ENCODE data around the gene MBNL2.
"Not testable (repeated sequence)": the region's sequence is repeated elsewhere in the genome, so short reads cannot be mapped to it uniquely, and the experiment has no call there.

Gene MBNL2, protein sequence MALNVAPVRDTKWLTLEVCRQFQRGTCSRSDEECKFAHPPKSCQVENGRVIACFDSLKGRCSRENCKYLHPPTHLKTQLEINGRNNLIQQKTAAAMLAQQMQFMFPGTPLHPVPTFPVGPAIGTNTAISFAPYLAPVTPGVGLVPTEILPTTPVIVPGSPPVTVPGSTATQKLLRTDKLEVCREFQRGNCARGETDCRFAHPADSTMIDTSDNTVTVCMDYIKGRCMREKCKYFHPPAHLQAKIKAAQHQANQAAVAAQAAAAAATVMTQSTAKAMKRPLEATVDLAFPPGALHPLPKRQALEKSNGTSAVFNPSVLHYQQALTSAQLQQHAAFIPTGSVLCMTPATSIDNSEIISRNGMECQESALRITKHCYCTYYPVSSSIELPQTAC

DNA sequence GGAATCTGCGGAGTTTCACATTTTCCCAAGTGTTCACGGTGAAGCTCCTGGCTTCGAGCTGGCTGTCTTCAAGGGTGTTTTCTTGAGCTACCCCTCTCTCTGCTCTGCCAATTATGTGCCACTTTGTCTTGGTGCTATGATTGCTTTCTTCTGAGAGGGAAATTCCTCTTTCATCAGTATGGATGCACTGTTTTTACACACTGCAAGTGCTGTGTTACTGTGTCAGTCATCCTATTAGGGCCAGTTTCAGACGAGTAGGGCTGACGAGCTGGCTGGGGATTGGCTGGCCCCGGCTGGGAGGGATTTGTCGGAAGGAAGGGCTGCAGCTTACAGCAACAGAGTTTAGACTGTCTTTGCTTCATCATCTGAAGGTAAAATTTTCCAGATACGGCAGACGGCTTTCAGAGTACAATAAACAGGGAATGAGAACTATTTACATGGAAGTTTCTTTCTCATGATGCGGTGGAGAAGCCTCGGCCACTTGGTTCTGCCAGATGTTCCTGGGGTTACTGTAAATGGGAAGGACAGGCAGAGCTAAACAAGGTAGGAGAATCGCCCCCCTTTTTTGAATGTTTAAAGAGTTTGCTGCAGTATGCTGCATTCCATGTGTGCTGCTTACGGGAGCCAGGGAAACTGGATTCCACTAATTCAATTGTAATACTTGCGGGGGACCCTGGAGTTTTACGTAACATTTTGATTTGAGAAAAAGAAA, at the start of gene MBNL2:
MBNL2 (plus strand) TSS at position 345 of the 712 bp plus-strand sequence. CDS start 53,903 bp downstream, outside the sequence.
- peak; percentile 99 for DNase-seq (ENCODE audit: low spot score)

- no peak for DNase-seq (ENCODE audit: low spot score)
These were observed 47.5 kb upstream of the MBNL2 start for GRCh38 chr13:97174638-97175037.

GRCh38 chr13:97175041-97175440, 47.1 kb upstream of the MBNL2 start:
- no peak for DNase-seq (ENCODE audit: low spot score)

- DNase-seq (ENCODE audit: low spot score): no peak
These were observed 42.6 kb upstream of the MBNL2 start for GRCh38 chr13:97179501-97179900.

- no peak for DNase-seq (ENCODE audit: low spot score)
These were observed 39.8 kb upstream of the MBNL2 start for GRCh38 chr13:97182111-97182890.

DNA sequence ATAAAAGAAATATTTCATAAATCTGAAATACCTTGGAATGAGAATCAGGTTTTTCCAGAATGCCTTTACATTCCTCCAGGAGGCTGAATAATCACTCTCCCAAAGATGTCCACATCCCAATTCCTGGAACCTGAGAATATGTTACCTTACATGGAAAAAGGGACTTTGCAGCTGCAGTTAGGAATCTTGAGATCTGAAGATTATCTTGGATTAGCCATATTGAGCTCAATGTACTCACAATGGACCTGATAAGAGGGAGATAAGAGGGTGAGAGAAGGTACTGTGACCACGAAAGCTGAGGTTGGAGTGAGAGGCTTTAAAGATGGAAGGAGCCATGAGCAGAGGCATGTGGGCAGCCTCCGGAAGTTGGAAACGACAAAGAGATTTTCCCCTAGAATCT, 36.8 kb upstream of the MBNL2 start:
- DNase-seq (ENCODE audit: low spot score): no peak

DNA sequence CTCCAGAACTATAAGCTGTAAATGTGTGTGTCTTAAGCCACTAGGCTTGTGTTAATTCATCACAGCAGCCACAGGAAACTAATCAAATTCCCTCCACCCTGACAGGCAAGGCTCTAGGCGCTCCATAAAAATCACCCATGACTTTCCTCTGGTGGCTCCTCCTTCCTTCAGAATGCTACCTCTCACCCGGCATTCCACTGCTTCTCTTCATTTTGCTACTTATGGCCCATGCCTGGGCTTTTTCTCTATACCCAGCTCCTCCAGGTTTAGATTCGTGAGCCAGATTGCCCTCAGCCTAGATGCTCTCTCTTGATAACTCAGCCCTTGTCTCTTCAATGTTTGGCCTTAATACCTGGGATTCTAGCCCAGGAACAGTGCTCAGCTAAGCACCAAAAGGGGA, 36.4 kb upstream of the MBNL2 start:
- no peak for DNase-seq (ENCODE audit: low spot score)

GRCh38 chr13:97188207-97188606, 33.9 kb upstream of the MBNL2 start:
- DNase-seq (ENCODE audit: low spot score): no peak

GRCh38 chr13:97189928-97190327, 32.2 kb upstream of the MBNL2 start:
- no peak for DNase-seq (ENCODE audit: low spot score)

DNA sequence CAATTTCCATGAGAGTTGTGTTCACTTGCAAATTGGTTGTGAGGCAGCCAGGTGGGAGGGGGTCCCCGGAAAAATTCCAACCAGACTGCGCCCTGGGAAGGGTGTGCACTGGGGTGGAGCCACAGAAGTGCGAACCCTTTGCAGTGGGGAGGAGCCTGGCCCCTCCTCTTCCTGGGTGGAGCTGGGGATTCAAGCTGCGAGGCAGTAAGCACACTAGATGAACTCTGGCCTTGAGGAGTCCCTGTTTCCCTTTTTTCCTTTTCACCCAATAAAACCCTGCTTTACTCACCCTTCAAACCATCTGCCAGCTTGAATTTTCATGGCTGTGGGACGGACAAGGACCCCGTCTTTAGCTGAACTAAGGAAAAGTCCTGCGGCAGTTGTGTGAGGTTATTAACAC, 31.0 kb upstream of the MBNL2 start:
- peak; percentile 57 for DNase-seq (ENCODE audit: low spot score)

DNA sequence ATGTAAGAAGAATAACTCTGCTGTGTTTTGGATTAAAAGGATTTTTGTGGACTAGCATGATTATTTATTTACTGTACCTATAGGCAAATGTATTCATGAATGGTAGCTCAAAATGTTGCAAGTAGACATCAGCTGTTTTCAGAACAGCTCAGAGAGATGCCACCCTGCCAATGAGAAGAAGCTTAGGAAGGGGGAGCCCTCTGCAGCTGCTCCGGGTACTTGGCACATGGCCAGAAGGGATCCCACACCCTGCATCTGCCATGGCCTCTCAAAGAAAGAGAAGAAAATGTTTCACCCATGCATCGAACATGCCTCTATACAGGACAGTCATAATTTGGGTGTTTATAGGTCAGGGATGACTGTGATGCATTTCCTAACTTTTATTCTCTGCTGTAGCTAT, 30.5 kb upstream of the MBNL2 start:
- peak; percentile 77 for DNase-seq (ENCODE audit: low spot score)

DNA sequence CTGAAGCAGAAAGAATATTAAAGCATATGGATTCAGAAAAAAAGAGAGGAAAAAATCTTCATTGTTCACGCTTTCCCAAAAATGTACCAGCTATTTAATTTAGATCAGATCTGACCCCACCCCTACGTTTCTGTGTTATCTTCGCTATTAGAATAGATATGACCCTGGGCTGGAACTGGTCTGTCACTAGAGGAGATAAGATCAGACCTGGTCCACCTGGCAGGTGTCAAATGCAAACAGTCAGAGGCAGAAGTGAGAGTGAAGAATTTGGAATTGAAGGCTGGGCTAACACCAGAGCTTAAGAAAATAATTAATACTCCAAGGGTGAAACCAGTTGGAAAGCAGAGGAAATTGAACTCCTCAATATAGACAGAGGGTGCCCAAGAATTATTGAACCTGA, 30.0 kb upstream of the MBNL2 start:
- no peak for DNase-seq (ENCODE audit: low spot score)

GRCh38 chr13:97193577-97193976, 28.6 kb upstream of the MBNL2 start:
- no peak for DNase-seq (ENCODE audit: low spot score)

- no peak for DNase-seq (ENCODE audit: low spot score)
These were observed 27.7 kb upstream of the MBNL2 start for GRCh38 chr13:97194479-97194878.

- no peak for DNase-seq (ENCODE audit: low spot score)
These were observed 25.8 kb upstream of the MBNL2 start for GRCh38 chr13:97196340-97196739.

DNA sequence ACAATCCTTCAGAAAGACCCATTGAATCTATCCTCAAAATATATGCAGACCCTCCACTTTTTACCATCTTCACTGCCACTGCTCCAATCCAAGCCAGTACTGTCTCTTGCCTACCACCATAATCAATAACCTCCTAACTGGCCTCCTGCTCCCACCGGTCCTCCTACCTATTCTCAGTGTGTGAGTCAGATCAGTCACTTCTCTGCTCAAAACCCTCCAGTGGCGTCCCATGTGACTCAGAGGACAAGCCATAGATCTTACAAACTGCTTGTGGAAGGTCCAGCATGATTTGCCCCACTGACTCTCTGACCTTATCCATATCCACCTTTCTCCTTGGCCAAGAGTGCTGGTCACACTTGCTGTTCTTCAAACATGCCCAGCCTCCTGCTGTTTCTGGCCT, 23.4 kb upstream of the MBNL2 start:
- DNase-seq (ENCODE audit: low spot score): no peak

DNA sequence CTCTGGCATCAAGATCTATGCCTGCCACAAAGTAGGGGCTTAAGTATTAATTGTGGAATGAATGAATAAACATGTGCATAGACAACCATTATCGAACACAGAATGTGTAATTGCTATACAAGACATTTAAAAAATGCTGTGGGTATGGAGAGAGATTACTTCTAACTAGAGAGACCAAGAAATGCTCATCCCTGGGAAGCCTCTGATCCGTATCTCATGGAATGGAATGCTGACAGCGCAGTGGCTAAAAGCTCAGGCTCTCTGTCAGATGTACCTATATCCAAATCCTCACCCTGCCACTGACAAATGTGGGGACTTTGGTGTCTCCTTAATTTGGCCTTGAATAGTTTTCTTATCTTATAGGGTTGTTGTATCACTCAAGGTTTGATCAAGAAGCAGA, 22.7 kb upstream of the MBNL2 start:
- DNase-seq (ENCODE audit: low spot score): no peak

- no peak for DNase-seq (ENCODE audit: low spot score)
These were observed 21.8 kb upstream of the MBNL2 start for GRCh38 chr13:97200081-97200942.

DNA sequence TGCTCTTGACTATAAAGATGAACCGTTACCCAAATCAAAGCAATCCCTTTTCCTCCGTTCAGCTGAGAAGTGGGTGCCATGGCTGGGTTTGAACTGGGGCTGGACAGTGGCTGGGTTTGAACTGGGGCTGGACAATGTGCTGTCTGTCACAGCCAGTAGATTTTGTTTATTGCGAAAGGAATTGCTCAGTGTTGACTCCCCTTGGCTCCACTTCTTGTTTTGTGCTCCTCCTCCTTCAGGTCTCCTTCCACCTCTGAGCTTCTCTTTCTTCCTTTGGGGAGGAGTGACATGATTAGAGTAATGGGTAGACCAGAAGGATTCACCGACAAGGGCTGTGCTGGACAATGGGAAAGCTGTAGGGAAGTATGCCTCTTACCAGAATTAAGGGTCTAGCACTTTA, 19.4 kb upstream of the MBNL2 start:
- no peak for DNase-seq (ENCODE audit: low spot score)

- DNase-seq (ENCODE audit: low spot score): no peak
These were observed 16.7 kb upstream of the MBNL2 start for GRCh38 chr13:97205465-97205864.

GRCh38 chr13:97205982-97206381, 16.2 kb upstream of the MBNL2 start:
- DNase-seq (ENCODE audit: low spot score): no peak

GRCh38 chr13:97207252-97207651, 14.9 kb upstream of the MBNL2 start:
- not testable (repeated sequence) for DNase-seq (ENCODE audit: low spot score)

Data from globus pallidus (tissue), 1 donor.